Measurements from ENCODE around the gene PROSER3.
"Not testable (repeated sequence)": the region's sequence is repeated elsewhere in the genome, so short reads cannot be mapped to it uniquely, and the experiment has no call there.

Gene PROSER3

GRCh38 chr19:35753634-35754369, 4.2 kb upstream of the PROSER3 start:
- DNase-seq (ENCODE audit: low read depth, low spot score): no peak

GRCh38 chr19:35754370-35755130, 3.4 kb upstream of the PROSER3 start:
- no peak for DNase-seq (ENCODE audit: low read depth, low spot score)

GRCh38 chr19:35755131-35755549, 2.8 kb upstream of the PROSER3 start:
- no peak for DNase-seq (ENCODE audit: low read depth, low spot score)

- no peak for DNase-seq (ENCODE audit: low read depth, low spot score)
Observed at GRCh38 chr19:35755550-35756376, 2.2 kb upstream of the PROSER3 start.

- no peak for DNase-seq (ENCODE audit: low read depth, low spot score)
Observed at GRCh38 chr19:35756377-35757230, 1.4 kb upstream of the PROSER3 start, which contains the start of gene HSPB6. Gene HSPB6 (minus strand): TSS chr19:35757029. CDS start chr19:35757008, 21 bp downstream.

- DNase-seq (ENCODE audit: low read depth, low spot score): no peak
Observed at GRCh38 chr19:35757231-35757748, 686 bp upstream of the PROSER3 start.

- no peak for DNase-seq (ENCODE audit: low read depth, low spot score)
Observed at GRCh38 chr19:35759697-35760096, 1.7 kb downstream of the PROSER3 start.

GRCh38 chr19:35760711-35761349, 2.9 kb downstream of the PROSER3 start:
- no peak for DNase-seq (ENCODE audit: low read depth, low spot score)

GRCh38 chr19:35764432-35765315, 6.7 kb downstream of the PROSER3 start:
- no peak for DNase-seq (ENCODE audit: low read depth, low spot score)

GRCh38 chr19:35766571-35767104, 8.7 kb downstream of the PROSER3 start:
- DNase-seq (ENCODE audit: low read depth, low spot score): no peak

- DNase-seq (ENCODE audit: low read depth, low spot score): no peak
Observed at GRCh38 chr19:35767288-35768081, 9.5 kb downstream of the PROSER3 start.

GRCh38 chr19:35768082-35768421, 10.1 kb downstream of the PROSER3 start:
- DNase-seq (ENCODE audit: low read depth, low spot score): no peak

GRCh38 chr19:35772362-35772761, 14.4 kb downstream of the PROSER3 start:
- not testable (repeated sequence) for DNase-seq (ENCODE audit: low read depth, low spot score)

- DNase-seq (ENCODE audit: low read depth, low spot score): no peak
Observed at GRCh38 chr19:35773020-35773806, 15.2 kb downstream of the PROSER3 start.

GRCh38 chr19:35774274-35775045, 16.5 kb downstream of the PROSER3 start:
- no peak for DNase-seq (ENCODE audit: low read depth, low spot score)

- no peak for DNase-seq (ENCODE audit: low read depth, low spot score)
Observed at GRCh38 chr19:35775046-35775297, 17.0 kb downstream of the PROSER3 start.

All from iPS DF 19.7 (cell line).